Liver (tissue), 9 donors: ENCODE results near the gene CEP162. TPM values are rescaled to one million over a fixed set of nuclear protein-coding genes. Genes with fewer than 3 reads are reported as not detected.

Experiments
- DNase-seq: peaks from one replicate; pipeline ENCODE4 v3.0.0-alpha.2; 2017; ENCODE audit warnings: low spot score
- H3K27ac ChIP-seq, 2 donors: one replicate each; pipeline ENCODE4 v1.7.0; 2013; ENCODE audit warnings: inconsistent platforms in 2 of 2, low read length in 2 of 2, control low read depth in 1 of 2, low read depth in 1 of 2, mild to moderate bottlenecking in 1 of 2
- H3K27me3 ChIP-seq, 4 donors: one replicate each; pipeline versions ENCODE4 v1.6.1 to v1.7.0; 2013; ENCODE audit warnings: low read length in 3 of 4, inconsistent platforms in 1 of 4, mild to moderate bottlenecking in 1 of 4, moderate library complexity in 1 of 4; ENCODE audit not compliant: control insufficient read depth in 4 of 4, insufficient read depth in 4 of 4
- H3K36me3 ChIP-seq, 4 donors: one replicate each; pipeline versions ENCODE4 v1.6.1 to v1.7.0; 2013; ENCODE audit warnings: low read length in 3 of 4, mild to moderate bottlenecking in 3 of 4, low read depth in 1 of 4, moderate library complexity in 1 of 4; ENCODE audit not compliant: control insufficient read depth in 4 of 4, insufficient read depth in 3 of 4
- H3K4me1 ChIP-seq, 4 donors: one replicate each; pipeline versions ENCODE4 v1.6.1 to v1.7.0; 2013; ENCODE audit warnings: low read length in 3 of 4, mild to moderate bottlenecking in 3 of 4, moderate library complexity in 1 of 4; ENCODE audit not compliant: control insufficient read depth in 4 of 4, insufficient read depth in 4 of 4
- H3K4me3 ChIP-seq, 3 donors: one replicate each; pipeline versions ENCODE4 v1.6.1 to v1.7.0; 2013; ENCODE audit warnings: low read length in 3 of 3, control low read depth in 1 of 3, low read depth in 1 of 3, mild to moderate bottlenecking in 1 of 3
- H3K9ac ChIP-seq, 2 donors: one replicate each; pipeline ENCODE4 v1.7.0; 2013; ENCODE audit warnings: low read length in 2 of 2, mild to moderate bottlenecking in 2 of 2, moderate library complexity in 2 of 2, control low read depth in 1 of 2, low read depth in 1 of 2
- H3K9me3 ChIP-seq, 4 donors: one replicate each; pipeline versions ENCODE4 v1.6.1 to v1.7.0; 2013; ENCODE audit warnings: low read length in 3 of 4; ENCODE audit not compliant: control insufficient read depth in 4 of 4
- CTCF ChIP-seq: fragments of 150-350 bp; IDR thresholded peaks from 2 replicates; pipeline ENCODE4 v1.5.1; 2017; ENCODE audit warnings: improper control_type of control experiment, low read depth, low read length; ENCODE audit not compliant: missing input control
- EGR1 ChIP-seq, 2 donors: IDR thresholded peaks; 2 replicates each; pipeline ENCODE4 v1.6.1; 2016 to 2018; ENCODE audit warnings: antibody characterized with exemption in 2 of 2, low read depth in 2 of 2
- FOXA1 ChIP-seq: IDR thresholded peaks from 2 replicates; pipeline ENCODE4 v1.6.1; 2016; ENCODE audit warnings: antibody characterized with exemption
- FOXA2 ChIP-seq: IDR thresholded peaks from 2 replicates; pipeline ENCODE4 v1.6.1; 2016; ENCODE audit warnings: antibody characterized with exemption
- GABPA ChIP-seq, 2 donors: IDR thresholded peaks in 1 of 2; conservative IDR thresholded peaks in 1 of 2; 2 replicates each; pipeline ENCODE4 v1.6.1; 2016; ENCODE audit warnings: antibody characterized with exemption in 2 of 2, mild to moderate bottlenecking in 1 of 2, moderate library complexity in 1 of 2
- HNF4A ChIP-seq, 2 donors: conservative IDR thresholded peaks; 2 replicates each; pipeline ENCODE4 v1.6.1; 2016; ENCODE audit warnings: antibody characterized with exemption in 2 of 2, mild to moderate bottlenecking in 2 of 2
- HNF4G ChIP-seq: IDR thresholded peaks from 2 replicates; pipeline ENCODE4 v1.6.1; 2016; ENCODE audit warnings: antibody characterized with exemption
- JUND ChIP-seq, 2 donors: IDR thresholded peaks; 2 replicates each; pipeline ENCODE4 v1.6.1; 2016; ENCODE audit warnings: antibody characterized with exemption in 2 of 2
- MAX ChIP-seq: IDR thresholded peaks from 2 replicates; pipeline ENCODE4 v1.6.1; 2016; ENCODE audit warnings: antibody characterized with exemption
- RXRA ChIP-seq, 2 donors: IDR thresholded peaks; 2 replicates each; pipeline ENCODE4 v1.6.1; 2017 to 2018; ENCODE audit warnings: antibody characterized with exemption in 2 of 2, mild to moderate bottlenecking in 1 of 2
- SP1 ChIP-seq: IDR thresholded peaks from 2 replicates; pipeline ENCODE4 v1.6.1; 2018; ENCODE audit warnings: antibody characterized with exemption, mild to moderate bottlenecking
- YY1 ChIP-seq: IDR thresholded peaks from 2 replicates; pipeline ENCODE4 v1.6.1; 2016; ENCODE audit warnings: antibody characterized with exemption, mild to moderate bottlenecking
- ZBTB33 ChIP-seq: IDR thresholded peaks from 2 replicates; pipeline ENCODE4 v1.6.1; 2016; ENCODE audit warnings: antibody characterized with exemption
- WGBS: extraction: QIAGEN DNeasy Blood & Tissue Kit; methylation state at CpG from one replicate; pipeline ENCODE4 v1.1.7; 2013; 5-methylcytosine and 5-hydroxymethylcytosine counted together
- polyA plus RNA-seq, 2 donors: library from polyadenylated mRNA; stranded (reverse) in 1 of 2; unstranded in 1 of 2; fragments of 200-250 nt in 1 of 2; fragments of >200 nt in 1 of 2; fragmentation: Nextera tagmentation in 1 of 2; extraction: Ambion mirVana in 1 of 2; gene quantifications; one replicate each; pipeline versions ENCODE4 v1.2.1 to v1.2.3, GENCODE V29; 2013 to 2015
- total RNA-seq, 2 donors: library from RNA; depleted of rRNA; stranded (reverse); fragments of >200 nt; gene quantifications; one replicate each; pipeline ENCODE4 v1.2.3, GENCODE V29; 2014
- donor health status: healthy.
- donor health status: healthy.
- donor health status: healthy.
- donor health status: healthy.
- donor health status: healthy.

CEP162 gene
- total and polyA plus RNA-seq, 4 donors: 0.87 to 4.4 (median 2.6) TPM

GRCh38 chr6:84077645-84078044 lies 149.8 kb downstream of the CEP162 start:
- Histone ChIP-seq H3K27ac (no peak overlapping the region), H3K9ac (no peak overlapping the region), H3K9me3 (no peaks in the 10 kb centered on the region), H3K4me1 (no peaks in the 10 kb centered on the region), H3K4me3 (no peak overlapping the region), H3K36me3 (no peaks in the 10 kb centered on the region), H3K27me3 (no peaks in the 10 kb centered on the region)
- WGBS: 70% methylated on average over 2 of the region's 2 CpGs
- DNase-seq: no peak
- TF ChIP-seq JUND (IDR thresholded peaks at IDR 0.05): no peak
- TF ChIP-seq FOXA1: no peak
- TF ChIP-seq HNF4G: no peak
- TF ChIP-seq ZBTB33: no peak
- no peak for TF ChIP-seq CTCF
- no peak for TF ChIP-seq YY1
- no peak for TF ChIP-seq FOXA2
- no peak for TF ChIP-seq GABPA (IDR thresholded peaks at IDR 0.05 in 1 of 2, conservative IDR thresholded peaks at IDR 0.05 in 1 of 2)

GRCh38 chr6:84074988-84075781 lies 152.3 kb downstream of the CEP162 start:
- WGBS: 61% methylated on average over 6 of the region's 6 CpGs
- Histone ChIP-seq H3K27ac (no peak overlapping the region), H3K9ac (no peak overlapping the region), H3K36me3 (no peaks in the 10 kb centered on the region), H3K4me3 (no peak overlapping the region), H3K4me1 (no peaks in the 10 kb centered on the region), H3K9me3 (no peaks in the 10 kb centered on the region), H3K27me3 (no peaks in the 10 kb centered on the region)
- TF ChIP-seq YY1 (no peak), HNF4A (conservative IDR thresholded peaks at IDR 0.05) (no peak), RXRA (IDR thresholded peaks at IDR 0.05) (no peak), CTCF (no peak), FOXA2 (no peak), MAX (no peak), SP1 (no peak), FOXA1 (no peak), EGR1 (IDR thresholded peaks at IDR 0.05; ENCODE audit: low read depth in 2 of 2) (no peak), JUND (IDR thresholded peaks at IDR 0.05) (no peak)
- no peak for DNase-seq

Other genes starting within 250 kb of the CEP162 start
- gene MRAP2, start 193.9 kb downstream of the CEP162 start, total RNA-seq: under 1 TPM; 0.08 to 0.51 TPM
- under 1 TPM in 1 of 2 donors, not detected in 1; 0.05 TPM for gene MRAP2, start 193.9 kb downstream of the CEP162 start, polyA plus RNA-seq